Measurements from ENCODE around the gene GTF3C2.

Gene GTF3C2, protein sequence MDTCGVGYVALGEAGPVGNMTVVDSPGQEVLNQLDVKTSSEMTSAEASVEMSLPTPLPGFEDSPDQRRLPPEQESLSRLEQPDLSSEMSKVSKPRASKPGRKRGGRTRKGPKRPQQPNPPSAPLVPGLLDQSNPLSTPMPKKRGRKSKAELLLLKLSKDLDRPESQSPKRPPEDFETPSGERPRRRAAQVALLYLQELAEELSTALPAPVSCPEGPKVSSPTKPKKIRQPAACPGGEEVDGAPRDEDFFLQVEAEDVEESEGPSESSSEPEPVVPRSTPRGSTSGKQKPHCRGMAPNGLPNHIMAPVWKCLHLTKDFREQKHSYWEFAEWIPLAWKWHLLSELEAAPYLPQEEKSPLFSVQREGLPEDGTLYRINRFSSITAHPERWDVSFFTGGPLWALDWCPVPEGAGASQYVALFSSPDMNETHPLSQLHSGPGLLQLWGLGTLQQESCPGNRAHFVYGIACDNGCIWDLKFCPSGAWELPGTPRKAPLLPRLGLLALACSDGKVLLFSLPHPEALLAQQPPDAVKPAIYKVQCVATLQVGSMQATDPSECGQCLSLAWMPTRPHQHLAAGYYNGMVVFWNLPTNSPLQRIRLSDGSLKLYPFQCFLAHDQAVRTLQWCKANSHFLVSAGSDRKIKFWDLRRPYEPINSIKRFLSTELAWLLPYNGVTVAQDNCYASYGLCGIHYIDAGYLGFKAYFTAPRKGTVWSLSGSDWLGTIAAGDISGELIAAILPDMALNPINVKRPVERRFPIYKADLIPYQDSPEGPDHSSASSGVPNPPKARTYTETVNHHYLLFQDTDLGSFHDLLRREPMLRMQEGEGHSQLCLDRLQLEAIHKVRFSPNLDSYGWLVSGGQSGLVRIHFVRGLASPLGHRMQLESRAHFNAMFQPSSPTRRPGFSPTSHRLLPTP

DNA sequence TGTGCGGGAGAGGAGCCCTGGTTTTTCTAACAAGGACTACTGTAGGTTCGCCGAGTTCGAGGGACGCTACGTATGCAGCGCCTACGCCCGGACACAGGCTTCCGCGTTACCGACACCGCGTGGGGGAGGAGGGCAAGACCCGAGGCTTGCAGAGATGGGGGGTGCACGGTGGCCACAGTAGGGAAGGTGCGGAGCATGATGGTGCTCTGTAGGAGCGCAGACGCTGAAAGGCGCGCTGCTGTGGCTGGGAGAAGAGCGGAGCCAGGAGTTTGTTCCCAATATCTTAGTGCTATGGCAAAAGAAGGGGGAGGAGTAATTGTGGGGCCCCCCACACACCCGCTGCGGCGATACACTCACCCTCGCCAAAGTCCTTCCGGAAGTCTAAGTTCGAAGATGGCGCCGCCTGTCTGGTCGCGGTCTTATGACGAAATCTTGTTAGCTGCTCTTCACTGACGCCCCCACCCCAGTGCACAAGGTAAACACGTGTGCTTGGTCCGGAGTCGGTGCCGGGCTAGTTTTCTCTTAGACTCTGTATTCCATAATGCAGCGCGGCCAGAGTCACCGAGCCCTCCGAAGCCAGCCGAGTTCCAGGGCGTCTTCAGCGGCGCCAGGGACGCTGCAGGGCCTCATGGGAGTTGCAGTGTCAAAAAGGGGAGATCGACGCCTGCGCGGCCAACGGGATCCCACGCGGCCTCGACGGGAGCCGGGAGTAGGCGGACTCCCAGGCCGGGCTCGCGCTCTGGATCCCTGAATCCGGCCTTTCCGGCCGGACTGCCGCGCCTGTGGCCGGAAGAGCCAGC is at the start of gene GTF3C2:
GTF3C2 (minus strand) TSS at position 383 of the 800 bp plus-strand sequence. CDS start 13,210 bp downstream, outside the sequence.
- peak; percentile 96 for DNase-seq

DNA sequence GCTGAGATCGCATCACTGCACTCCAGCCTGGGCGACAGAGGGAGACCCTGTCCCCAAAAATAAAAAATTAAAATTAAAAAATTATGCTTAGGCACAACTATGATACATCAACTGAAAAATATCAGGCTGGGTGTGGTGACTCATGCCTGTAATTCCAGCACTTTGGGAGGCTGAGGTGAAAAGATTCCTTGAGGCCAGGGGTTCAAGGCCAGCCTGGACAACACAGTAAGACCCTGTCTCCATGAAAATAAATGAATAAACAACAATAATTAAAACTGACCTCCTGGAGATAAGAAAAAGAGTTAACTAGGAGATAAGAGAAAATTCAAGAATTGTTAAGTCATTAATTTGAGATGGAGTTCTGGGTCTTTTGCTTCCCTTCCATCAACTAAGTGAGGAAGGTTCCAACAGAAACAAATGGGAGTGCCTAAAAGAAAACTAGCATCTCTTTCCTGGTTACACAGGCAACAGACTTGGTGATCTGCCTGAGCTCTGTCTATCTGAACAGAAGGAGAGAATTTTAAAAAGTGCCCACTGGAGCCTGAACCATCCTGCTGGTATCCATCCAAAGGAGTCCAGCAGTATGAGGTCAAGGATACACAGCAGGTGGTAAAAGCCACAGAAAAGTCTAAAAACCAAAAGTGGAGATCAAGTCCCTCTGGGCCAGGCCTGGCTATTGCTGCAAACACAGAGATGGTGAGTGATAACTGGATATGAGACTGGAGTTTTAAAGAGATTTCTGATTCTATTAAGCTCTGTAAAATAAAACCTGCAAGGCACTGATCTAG is 44.0 kb upstream of the GTF3C2 start:
- no peak for DNase-seq

DNA sequence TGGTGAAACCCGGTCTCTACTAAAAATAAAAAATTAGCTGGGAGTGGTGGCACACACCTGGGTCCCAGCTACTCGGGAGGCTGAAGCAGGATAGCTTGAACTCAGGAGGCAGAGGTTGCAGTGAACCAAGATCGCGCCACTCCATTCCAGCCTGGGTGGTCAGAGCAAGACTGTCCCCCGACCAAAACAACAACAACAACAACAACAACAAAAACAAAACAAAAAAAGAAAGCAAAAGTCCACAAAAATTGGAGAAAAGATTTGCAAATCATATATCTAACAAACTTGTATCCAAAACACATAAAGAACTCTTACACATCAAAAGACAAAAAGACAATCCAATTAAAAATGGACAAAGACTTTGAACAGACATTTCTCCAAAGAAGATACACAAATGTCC is 42.4 kb upstream of the GTF3C2 start:
- DNase-seq: no peak

DNA sequence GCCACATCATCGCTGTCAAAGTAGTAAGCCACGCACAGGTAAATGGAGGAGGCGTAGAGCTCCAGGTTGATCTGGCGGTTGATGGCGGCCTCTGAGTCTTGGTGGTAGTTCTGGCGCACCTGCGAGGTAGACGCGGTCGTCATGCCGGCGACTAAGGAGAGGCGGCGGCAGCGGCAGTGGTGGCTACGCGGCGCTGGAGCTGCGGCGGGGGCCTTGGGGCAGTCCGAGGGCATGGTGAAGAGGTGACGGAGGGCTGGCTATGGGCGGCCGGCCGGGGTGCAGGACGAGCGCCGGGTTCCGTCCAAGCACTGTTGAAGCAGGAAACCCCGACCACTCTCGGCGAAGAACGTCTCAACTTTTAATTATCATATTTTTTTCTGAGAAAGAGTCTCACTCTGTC is 36.7 kb upstream of the GTF3C2 start:
- no peak for DNase-seq

DNA sequence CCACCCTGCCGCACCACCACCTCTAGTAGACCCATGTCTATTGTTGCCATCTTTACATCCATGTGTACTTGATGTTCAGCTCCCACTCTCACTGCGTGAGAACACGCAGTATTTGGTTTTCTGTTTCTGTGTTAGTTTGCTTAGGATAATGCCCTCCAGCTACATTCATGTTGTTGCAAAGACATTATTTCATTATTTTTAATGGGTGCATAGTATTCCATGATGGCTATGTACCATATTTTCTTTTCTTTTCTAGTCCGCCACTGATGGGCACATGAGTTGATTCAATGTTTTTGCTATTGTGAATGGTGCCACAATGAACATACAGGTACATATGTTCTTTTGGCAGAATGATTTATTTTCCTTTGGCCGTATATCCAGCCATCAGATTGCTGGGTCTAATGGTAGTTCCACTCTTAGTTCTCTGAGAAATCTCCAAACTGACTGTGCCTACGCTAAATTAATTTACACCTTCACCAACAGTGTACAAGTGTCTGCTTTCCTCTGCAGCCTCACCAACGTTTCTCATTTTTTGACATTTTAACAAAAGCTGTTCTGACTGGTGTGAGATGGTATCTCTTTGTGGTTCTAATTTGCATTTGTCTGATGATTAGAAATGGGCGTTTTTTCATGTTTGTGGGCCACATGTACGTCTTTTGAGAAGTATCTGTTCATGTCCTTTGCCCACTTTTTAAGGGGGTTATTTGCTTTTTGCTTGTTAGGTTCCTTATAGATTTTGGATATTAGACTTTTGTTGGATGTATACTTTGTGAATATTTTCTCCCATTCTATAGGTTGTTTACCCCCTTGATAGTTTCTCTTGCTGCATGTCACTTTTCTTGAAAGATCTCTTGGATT is 34.5 kb upstream of the GTF3C2 start:
- DNase-seq: no peak

DNA sequence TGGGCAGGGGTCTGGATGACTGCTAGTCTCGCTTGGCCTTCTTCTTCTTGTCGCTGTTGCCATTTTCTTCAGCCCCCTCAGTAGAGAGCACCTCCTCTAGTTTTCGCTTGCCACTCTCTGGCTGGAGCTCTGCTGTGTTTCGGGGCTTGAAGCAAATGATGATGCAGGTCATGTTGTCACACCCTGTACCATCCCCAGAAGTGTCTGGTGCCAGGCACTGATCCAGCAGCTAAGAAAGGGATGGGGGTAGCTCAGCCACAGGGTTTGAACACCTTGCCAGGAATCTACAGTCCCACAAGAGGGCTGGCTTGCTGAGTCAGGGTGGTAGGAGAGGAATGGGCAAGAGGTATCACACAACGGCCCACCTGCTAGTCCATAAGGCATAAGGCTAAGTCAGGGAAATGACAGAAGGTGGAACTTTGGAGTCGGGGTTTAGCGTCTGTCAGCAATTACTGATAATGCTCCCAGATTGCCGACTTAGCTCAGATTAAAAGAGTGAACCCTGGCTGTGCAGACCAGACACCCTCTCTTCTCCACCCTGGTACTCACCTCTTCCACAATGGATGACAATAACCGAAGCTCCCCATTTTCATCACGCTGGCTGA is 25.1 kb upstream of the GTF3C2 start:
- DNase-seq: no peak

DNA sequence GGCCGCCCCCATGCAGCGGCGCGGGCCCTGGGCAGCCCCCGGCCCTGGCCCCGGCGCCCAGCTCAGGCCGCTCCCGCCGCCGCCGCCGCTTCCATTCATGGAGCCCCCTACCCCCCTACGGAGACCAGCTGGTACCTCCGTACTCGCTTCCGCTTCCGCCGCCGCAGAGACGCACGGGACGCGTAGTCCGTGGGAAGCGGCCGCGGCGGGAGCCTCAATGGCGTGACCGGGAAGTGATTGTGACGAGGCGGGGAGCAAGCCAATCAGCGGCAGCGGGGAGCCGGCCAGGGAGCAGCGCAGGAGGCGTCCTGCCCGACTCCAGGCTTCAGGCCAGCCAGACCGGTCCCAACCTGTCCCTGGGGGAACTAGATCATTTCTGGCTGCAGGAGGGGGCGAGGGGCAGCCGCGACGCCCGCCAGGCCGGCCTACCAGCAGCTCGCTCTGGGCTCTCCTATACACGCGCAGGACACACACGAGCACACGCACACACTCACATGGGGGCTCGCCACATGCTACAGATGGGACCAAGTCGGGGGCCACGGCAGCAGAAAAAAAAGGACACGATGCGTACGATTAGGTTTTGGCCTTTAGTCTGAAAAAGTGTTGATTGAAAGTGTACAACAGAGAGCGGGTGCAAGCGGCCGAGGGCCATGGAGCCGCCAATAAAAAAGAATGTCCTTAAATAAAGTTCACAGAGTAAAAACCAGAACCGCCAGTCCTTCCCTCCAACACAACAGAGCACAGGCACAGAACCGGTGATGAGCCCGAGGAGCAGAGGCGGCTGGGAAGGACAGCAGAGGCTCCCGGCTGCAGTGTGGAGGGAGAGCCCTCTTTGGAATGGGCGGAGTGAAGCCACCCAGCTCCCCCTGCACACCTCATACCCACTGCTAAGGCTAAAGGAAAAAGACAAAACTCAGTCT is 24.3 kb upstream of the GTF3C2 start, which contains the start of gene ZNF513:
ZNF513 (minus strand) TSS at position 109 of the 920 bp plus-strand sequence. CDS start 208 bp downstream, outside the sequence.
- DNase-seq: peak; percentile 88

DNA sequence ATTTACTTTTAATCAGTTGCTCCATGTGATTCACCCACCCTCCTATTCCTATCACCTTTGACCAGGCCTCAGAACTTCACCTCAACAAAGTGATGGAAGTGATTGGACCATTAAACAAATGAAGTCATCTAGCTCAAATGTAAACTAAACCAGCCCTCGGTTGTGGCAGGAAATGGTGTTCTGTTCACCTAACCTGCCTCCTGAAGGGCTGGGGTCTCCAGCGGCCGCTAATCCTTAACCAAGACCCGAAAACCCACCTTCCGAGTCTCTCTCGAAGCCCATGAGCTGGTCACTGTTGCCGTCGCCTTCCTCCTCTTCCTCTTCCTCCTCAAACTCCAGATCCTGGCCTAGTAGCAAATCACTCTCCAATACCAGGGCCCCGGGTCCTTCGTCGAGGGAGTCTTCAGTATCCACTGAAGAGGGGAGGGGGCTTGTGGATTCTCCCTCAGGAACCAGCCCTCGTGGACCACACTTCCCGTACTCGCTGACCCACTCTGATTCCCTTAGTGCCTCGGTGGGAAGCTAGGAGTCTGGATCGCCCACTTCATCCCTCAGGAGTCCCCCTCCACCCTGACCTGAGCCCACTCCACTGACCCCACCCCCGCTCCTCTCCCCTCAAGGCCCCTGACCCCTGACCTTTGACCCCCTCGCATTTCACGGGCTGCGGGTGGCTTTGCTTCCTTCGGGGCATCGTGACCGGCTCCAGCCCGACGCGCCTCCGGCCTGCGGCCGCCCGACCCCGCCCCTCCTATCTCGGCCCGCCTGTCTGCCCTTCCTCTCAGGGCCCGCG is 23.5 kb upstream of the GTF3C2 start:
- no peak for DNase-seq

DNA sequence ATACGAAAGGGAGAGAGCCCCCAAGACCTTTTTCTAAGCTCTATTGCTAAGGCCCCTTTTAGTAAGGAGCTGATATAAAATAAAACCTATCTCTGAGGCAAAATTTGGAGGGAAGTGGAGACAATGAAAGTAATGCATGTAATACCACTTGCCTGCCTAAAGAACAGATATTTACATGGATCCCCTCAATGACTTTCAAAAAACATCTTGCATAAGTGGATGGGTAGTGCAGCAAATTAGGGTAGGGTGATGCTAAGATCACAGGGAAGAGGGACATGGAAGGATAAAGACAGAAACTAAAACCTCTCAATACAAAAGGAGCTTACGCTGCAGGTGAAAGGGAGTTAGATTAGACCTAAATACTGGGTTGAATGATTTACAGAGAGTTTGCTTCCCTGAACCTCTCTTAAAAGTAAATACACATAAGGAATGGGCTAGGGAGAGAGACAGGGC is 22.8 kb upstream of the GTF3C2 start:
- no peak for DNase-seq

DNA sequence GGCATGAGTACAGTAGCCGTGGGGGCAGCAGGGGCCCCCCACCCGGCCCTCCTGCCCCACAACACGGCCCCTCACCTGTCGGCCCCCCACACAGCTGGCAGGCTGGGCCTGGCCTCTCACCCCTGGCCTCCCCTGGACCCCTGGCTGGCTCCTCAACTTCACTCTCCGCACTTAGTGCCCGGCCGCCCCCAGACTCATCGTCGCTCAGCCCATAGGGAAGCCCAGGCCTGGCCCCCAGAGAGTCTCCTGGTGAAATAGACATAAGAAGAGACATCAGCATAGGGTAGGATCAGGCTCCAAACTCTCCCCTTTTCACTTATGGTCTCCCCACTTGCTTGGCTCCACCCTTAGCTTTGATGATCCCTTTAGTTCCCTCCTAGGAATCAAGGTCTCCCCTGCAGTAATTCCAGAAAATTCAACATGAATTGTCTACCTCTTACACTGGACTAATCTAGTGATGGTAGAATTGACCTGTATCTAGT is 22.3 kb upstream of the GTF3C2 start:
- DNase-seq: no peak

DNA sequence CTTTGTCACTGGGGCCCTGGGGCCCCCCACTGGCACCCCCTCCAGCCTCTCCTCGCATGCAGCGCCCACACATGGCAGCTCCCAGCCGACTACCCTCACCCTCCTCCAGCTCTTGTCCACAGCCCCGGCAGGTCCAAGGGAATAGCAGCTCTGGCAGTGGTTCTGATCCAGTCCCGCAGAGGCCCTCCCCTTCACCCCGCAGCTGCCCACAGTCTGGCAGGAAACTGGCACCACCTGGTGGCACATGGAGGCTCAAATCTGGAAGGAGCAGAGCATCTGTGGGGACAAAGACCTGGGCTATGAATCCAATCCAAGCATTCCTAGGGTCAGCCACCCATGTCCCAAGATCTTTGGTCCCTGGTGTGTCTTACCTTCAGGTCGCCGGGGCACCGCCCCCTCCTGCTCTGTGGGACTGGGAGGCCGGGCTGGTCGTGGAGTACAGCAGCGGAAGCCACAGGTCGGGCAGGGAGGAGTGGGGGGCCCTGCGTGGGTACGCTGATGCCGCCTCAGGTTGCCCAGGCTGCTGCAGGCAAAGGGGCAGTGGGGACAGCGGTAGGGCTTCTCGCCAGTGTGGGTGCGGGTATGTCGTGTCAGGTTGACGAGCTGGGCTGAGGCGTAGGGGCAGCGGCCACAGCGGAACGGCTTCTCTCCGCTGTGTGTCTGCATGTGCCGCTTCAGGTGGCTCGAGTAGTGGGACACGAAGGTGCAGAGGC is 21.7 kb upstream of the GTF3C2 start:
- DNase-seq: no peak

DNA sequence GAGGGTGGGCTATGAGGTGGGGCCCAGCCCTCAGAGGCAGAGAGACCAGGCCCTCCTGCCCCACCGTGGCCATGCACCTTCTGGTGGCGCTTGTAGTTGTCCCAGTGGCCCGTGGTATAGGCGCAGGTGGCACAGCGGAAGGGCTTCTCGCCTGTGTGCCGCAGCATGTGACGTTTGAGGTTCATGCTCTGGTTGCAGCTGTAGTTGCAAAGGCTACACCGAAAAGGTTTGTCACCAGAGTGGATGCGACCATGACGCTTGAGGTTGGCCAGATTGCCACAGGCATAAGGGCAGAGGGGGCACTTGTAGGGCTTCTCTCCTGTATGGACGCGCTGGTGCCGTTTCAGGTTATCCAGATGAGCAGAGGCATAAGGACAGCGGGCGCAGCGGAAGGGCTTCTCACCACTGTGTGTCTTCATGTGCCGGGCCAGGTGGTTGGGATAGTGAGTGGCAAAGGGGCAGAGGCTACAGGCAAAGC is 21.1 kb upstream of the GTF3C2 start:
- no peak for DNase-seq

DNA sequence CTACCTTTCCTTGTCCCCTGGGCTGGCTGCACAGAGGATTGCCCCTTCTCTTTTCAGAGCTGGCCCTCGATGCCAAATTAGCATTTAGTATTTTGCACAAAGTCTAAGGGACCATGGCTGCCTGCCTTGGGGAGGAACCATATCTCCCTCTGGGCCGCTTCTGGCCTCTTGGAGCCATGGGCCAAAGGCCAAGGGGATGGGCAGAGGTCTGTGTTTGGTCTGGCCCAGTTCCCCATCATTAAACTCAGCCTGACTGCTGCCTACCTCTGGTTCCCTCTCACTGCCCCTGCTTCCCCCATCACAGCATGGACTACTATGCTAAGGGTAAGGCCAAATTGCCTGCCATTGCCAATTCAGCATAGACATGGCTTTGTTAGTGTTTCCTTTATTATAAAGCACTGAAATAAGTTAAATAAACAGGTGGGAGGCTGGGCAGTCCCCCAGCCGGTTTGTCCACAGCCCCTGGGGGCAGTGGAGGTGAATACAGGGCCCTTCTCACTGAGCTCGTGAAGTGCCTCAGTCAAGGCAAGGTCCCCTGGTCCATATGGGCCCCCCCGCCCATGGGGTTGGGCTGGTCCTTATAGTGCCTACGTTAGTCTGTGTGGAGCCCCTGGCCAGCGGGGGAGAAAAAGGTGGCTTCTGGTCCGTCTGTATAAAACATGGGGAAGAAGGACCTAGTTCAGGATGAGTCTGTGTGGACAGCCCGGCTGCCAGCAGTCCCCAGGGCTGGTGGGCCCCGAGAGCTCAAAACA is 20.5 kb upstream of the GTF3C2 start:
- no peak for DNase-seq

DNA sequence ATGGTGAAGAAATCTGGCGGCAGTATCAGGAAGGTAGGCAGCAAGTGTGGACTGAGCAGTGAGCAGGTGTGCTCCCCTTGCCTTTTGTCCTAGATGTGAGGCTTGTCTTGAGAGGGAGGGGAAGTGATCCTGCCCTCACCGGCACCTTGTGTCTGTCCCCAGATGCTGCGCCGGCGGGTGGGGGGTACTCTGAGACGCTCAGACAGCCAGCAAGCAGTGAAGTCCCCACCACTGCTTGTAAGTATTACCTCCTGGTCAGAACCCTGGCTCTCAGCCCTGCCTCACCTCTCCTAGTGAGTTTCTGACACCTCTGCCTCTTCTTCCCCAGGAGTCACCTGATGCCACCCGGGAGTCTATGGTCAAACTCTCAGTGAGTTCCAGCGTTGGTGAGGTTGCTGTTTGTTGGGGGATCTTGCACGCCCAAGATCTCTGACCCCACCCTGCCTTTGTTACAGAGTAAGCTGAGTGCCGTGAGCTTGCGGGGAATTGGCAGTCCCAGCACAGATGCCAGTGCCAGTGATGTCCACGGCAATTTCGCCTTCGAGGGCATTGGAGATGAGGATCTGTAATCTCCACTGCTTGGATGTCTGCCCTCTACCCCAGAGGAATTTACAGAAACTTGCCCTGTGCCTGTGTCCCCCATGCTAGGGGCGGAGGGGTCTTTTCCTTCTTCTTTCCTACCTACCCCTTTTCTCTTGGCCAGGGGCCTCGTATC is 19.7 kb upstream of the GTF3C2 start:
- DNase-seq: no peak

DNA sequence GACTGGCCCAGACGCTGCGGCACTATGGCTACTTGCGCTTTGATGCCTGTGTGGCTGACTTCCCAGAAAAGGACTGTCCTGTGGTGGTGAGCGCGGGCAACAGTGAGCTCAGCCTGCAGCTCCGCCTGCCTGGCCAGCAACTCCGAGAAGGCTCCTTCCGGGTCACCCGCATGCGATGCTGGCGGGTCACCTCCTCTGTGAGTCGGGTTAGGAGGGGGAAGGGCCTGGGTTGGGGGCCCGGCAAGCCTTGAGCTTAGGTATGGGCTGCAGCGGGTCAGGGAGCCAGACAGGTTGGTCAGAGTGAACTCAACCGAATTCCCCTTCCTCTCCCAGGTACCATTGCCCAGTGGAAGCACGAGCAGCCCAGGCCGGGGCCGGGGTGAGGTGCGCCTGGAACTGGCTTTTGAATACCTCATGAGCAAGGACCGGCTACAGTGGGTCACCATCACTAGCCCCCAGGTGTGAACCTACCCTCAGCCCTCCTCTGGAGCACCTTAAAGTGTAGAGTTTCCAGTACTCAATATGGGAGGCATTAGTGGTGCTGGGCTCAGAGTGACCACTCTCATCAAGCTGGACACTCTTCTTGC is 19.0 kb upstream of the GTF3C2 start:
- no peak for DNase-seq

DNA sequence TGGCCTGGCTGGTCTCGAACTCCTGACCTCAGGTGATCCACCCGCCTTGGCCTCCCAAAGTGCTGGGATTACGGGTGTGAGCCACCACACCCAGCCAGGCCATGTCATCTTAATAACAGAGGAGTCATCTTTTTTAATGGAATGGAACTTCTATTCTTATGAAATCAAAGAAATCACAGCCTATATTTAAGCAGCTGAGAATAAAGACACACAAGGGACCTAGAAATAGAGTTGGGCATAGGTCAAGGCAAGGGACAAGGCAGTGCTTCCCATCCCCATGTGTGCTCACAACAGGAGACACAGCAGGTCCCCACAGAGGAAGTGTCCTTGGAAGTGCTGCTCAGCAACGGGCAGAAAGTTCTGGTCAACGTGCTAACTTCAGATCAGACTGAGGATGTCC is 17.0 kb upstream of the GTF3C2 start:
- no peak for DNase-seq
